ENCODE results near the gene DCXR. TPM values are rescaled to one million over a fixed set of nuclear protein-coding genes. Genes with fewer than 3 reads are reported as not detected.
A peak's percentile ranks its signal among the peaks of the same experiment; 100 is the strongest.

The DCXR gene
- total and polyA plus RNA-seq, 2 of the 13 experiments (the other 11 are each of a cell fraction or from before 2014, with no cell fraction given), result 287 to 311 TPM

DNA sequence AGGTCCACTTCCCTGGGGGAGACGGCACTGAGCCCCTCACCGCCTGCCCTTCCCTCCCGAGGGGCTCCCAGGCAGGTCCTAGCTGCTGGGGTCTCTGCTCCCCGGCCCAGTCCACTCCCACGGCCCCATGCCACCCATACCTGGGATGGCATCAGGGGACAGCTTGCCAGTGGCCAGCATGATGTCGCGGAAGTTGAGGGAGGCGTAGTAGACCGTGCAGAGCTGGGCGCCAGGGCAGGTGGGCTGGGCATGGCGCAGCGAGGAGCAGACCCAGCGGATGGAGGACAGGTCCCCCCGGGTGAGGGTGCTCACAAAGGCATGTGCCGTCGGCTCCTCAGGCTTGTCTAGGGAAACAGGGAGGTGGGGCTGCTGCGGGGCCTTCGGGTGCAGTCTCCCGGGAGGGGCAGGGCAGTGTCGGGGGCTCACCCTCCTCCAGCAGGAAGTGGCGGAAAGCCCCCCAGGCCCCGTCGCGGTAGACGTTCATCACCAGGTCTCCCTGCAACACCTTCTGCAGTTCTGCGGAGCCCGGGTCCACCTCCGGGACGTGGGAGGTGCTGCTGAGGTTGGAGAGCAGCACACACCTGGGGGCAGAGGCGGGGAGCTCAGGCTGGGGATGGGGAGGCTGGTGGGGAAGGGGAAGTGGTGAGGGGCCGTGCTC is 47.0 kb upstream of the DCXR start:
- no peaks in the 10 kb centered on the region for H3K9me3 ChIP-seq (ENCODE audit: low read length)
- peaks cover 85 to 98% of the 10 kb centered on the region in 2 experiments for H3K36me3 ChIP-seq (replicated peaks in 1 of 2; ENCODE audit: control insufficient read depth in 1 of 2, insufficient read depth in 2 of 2, low read length in 2 of 2)
- no peak overlapping the region for H3K9ac ChIP-seq (ENCODE audit: insufficient read depth, low read depth, low read length)
- in situ Hi-C loops (cut with HindIII; ENCODE audit: extremely low pct_ligation_motif_present, low pct_unique_long_range_greater_than_20kb) (no loop called here), intact Hi-C loops (cut with micrococcal nuclease; ENCODE audit: unreplicated experiment) (no loop called here)
- no peak for ATAC-seq
- BruUV-seq (replicated peaks), result no TSS peak
- H3K27ac ChIP-seq (ENCODE audit: extremely low read length, insufficient read depth, low read length), result no peak overlapping the region
- FAIRE-seq, result no peak
- DNase-seq (ENCODE audit: low spot score), result no peak
- WGBS (ENCODE audit: low lambda C conversion rate), result 98% methylated on average over 27 of the region's 31 CpGs
- H3K27me3 ChIP-seq (ENCODE audit: control insufficient read depth in 1 of 2, insufficient read depth in 2 of 2, low read length in 2 of 2), result no peaks in the 10 kb centered on the region
- no peaks in the 10 kb centered on the region for H3K4me1 ChIP-seq (ENCODE audit: insufficient read depth, low read length)
- TF ChIP-seq NCOA5 (CRISPR knock-in tag; IDR thresholded peaks at IDR 0.05), result 0 out of 2 replicates have a peak, but pooled peaks have one; percentile 80
- 0 out of 2 replicates have a peak, but pooled peaks have one; percentile 8 for TF ChIP-seq POLR2AphosphoS5 (IDR thresholded peaks at IDR 0.05; ENCODE audit: low read depth, low read length)
- TF ChIP-seq ZNF615 (CRISPR knock-in tag; IDR thresholded peaks at IDR 0.05; ENCODE audit: borderline replicate concordance), result no peak
- TF ChIP-seq RBM22 (optimal IDR thresholded peaks at IDR 0.05; ENCODE audit: low read length), result peak; percentile 86
- TF ChIP-seq AGO2 (optimal IDR thresholded peaks at IDR 0.05; ENCODE audit: low read depth, low read length), result peak; percentile 90
- peak; percentile 69 for TF ChIP-seq PAF1 (CRISPR knock-in tag; IDR thresholded peaks at IDR 0.05)
- TF ChIP-seq CCAR2 (optimal IDR thresholded peaks at IDR 0.05; ENCODE audit: low read depth, low read length), result no peak
- no peak for TF ChIP-seq SKI (IDR thresholded peaks at IDR 0.05; ENCODE audit: partially characterized antibody)
- no peak for TF ChIP-seq ASH2L (IDR thresholded peaks at IDR 0.05; ENCODE audit: insufficient read length, low read depth, low read length)
- peak; percentile 71 for TF ChIP-seq RBFOX2 (IDR thresholded peaks at IDR 0.05; ENCODE audit: low read depth, low read length)
- TF ChIP-seq MED13 (CRISPR knock-in tag; IDR thresholded peaks at IDR 0.05), result 0 out of 2 replicates have a peak, but pooled peaks have one; percentile 33
- TF ChIP-seq MAFF (IDR thresholded peaks at IDR 0.05; ENCODE audit: low read depth, low read length), result no peak
- TF ChIP-seq ZNF263 (CRISPR knock-in tag; IDR thresholded peaks at IDR 0.05), result 0 out of 2 replicates have a peak, but pooled peaks have one; percentile 8
- peaks cover 76% of the 10 kb centered on the region for H4K20me1 ChIP-seq (ENCODE audit: insufficient read depth, low read length)
- no peak overlapping the region for H2AFZ ChIP-seq (ENCODE audit: low read length)
- H3K79me2 ChIP-seq (ENCODE audit: insufficient read depth, low read length), result peaks cover 5% of the 10 kb centered on the region
- ChIA-PET CTCF (ENCODE audit: low intra/inter-chr PET ratio, low total read pairs) (no interaction called here), POLR2A (no interaction called here)
- H3K4me2 ChIP-seq (ENCODE audit: low read depth, low read length), result no peak overlapping the region
- no peak overlapping the region for H3K4me3 ChIP-seq (replicated peaks in 1 of 3; ENCODE audit: insufficient read depth in 1 of 3, low read depth in 2 of 3, low read length in 3 of 3)
